ENCODE data around the gene NT5C2.

The NT5C2 gene

DNA sequence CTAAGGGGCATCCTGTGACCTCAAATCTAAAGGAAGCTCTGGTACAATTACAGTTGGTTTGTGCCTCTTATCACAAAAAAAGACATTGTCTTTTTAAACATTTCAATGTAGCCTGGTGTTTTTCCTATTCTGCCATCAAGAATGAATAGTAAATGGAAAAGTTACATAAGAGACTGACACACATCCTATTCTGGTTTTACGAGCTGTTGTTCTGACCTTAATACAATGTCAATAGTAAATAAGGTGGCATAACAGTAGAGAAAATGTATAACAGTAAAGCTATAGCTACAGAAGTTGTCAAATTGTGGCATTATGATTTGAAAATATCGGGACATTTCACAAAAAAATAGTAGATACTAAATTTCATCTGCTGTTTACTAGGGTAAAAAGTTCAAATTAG lies 88.4 kb downstream of the NT5C2 start:
- TF ChIP-seq, protein P1, sequence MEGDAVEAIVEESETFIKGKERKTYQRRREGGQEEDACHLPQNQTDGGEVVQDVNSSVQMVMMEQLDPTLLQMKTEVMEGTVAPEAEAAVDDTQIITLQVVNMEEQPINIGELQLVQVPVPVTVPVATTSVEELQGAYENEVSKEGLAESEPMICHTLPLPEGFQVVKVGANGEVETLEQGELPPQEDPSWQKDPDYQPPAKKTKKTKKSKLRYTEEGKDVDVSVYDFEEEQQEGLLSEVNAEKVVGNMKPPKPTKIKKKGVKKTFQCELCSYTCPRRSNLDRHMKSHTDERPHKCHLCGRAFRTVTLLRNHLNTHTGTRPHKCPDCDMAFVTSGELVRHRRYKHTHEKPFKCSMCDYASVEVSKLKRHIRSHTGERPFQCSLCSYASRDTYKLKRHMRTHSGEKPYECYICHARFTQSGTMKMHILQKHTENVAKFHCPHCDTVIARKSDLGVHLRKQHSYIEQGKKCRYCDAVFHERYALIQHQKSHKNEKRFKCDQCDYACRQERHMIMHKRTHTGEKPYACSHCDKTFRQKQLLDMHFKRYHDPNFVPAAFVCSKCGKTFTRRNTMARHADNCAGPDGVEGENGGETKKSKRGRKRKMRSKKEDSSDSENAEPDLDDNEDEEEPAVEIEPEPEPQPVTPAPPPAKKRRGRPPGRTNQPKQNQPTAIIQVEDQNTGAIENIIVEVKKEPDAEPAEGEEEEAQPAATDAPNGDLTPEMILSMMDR (IDR thresholded peaks at IDR 0.05; ENCODE audit: low read depth, low read length): no peak
- H3K4me3 ChIP-seq (ENCODE audit: low read depth, low read length): no peak overlapping the region

DNA sequence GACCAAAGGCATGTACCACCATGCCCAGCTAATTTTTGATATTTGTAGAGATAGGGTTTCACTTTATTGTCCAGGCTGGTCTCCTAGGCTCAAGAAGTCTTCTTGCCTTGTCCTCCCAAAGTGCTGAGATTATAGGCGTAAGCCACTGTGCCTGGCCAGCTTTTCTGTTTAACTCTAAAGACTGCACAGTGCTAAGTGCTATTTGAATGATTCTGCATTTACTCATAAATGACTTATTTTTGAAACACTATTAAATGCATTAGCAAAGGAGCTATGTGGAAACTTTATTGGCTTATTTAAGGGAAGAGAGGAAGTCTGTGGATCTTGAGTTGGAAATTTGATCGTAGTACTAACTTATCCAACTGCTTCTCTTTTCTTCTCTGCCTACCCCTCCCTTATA lies 89.1 kb downstream of the NT5C2 start:
- TF ChIP-seq, protein P1 (IDR thresholded peaks at IDR 0.05; ENCODE audit: low read depth, low read length): no peak

DNA sequence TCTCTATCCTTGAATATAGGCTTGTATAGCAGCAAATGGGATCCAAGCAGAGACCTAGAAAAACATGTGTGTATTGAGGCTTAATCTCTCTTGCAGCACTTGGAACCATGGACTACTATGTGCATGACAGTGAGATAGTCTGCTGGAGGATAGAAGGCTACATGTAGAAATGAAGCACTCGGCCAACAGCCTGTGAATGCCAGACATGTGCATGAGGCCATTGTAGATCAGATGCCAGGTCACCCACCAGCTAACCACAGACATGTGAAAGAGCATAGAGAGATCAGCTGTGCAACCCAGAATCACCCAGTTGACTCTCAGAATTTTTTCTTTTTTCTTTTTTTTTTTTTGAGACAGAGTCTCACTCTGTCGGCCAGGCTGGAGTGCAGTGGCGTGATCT lies 90.9 kb downstream of the NT5C2 start:
- H3K4me3 ChIP-seq (ENCODE audit: low read depth, low read length): no peak overlapping the region
- TF ChIP-seq, protein P1 (IDR thresholded peaks at IDR 0.05; ENCODE audit: low read depth, low read length): no peak

More for the DNA sequence above, 89.1 kb downstream of the NT5C2 start:
- H3K4me3 ChIP-seq (ENCODE audit: low read depth, low read length): no peak overlapping the region

DNA sequence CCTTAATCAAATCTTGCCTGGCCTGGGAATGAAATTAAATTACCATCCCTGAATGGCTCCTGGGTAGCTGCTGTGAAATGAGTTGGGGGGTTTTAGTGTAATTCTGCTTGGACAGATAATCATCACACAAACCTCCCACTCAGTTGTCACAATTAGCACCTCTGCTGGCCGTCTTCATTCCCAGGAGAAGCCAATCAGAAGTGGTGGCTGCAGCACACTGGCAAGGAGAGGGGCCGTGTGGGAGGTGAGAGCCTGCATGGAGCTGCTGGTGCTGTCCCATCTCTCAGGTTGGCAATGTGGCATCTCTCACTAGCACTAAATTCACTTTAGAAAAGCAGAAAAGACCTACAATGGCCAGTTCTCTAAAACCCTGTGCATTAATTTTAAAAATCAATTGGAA lies 92.5 kb downstream of the NT5C2 start:
- no peak overlapping the region for H3K4me3 ChIP-seq (ENCODE audit: low read depth, low read length)
- TF ChIP-seq, protein P1 (IDR thresholded peaks at IDR 0.05; ENCODE audit: low read depth, low read length): no peak

DNA sequence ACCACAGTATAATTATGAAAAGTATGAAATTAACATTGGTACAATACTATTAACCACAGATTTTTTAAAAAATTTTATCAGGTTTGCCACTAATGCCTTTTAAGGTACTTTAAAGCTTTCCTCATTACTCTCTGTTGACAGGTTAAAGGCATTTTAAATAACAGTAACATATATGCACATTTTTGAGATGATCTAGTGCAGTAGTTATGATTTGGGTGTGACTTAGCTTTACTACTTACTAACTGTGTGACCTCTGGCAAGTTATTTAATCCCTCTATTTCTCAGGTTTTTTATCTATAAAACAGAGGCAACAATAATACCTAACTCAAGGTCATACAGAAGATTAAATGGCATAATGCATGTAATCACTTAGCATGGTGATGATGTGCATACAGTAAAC lies 94.8 kb downstream of the NT5C2 start:
- no peak overlapping the region for H3K4me3 ChIP-seq (ENCODE audit: low read depth, low read length)
- TF ChIP-seq, protein P1 (IDR thresholded peaks at IDR 0.05; ENCODE audit: low read depth, low read length): no peak

DNA sequence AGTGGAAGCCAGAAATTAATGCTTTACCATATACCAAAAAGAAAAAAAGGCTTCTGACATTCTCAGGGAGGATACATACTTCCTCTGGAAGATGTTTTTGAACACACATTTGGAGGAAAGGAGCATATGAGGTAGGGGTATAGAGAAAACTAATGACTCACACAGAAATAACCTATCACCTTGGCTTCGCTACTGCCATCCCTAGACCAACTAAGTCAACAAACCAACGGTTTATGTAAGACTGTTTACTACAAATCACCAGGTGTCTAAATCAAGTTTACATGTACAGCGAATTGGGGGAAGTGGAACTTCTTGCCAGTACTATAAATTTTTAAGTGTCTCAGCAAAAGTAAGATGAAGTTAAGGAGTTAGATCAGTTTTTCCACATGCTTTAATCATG lies 96.9 kb downstream of the NT5C2 start:
- TF ChIP-seq, protein P1 (IDR thresholded peaks at IDR 0.05; ENCODE audit: low read depth, low read length): no peak
- no peak overlapping the region for H3K4me3 ChIP-seq (ENCODE audit: low read depth, low read length)

DNA sequence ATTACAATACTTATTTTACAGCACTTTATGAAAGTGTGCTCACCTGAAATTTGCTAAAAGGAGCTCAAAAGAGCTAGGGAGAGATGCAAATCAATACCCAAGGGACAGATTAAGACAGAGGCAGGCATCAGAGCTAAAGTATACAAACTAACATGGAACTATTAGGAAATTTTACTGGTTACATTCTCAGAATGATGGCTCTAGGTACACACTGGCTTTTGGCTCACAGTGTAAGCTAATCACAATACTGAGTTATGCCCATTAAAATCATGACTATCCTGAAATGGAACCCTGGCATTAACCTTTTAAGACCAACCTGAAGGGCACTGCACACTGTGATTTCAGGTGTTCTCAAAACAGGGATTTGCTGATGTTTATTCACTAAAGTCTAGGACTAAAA lies 98.1 kb downstream of the NT5C2 start:
- TF ChIP-seq, protein P1 (IDR thresholded peaks at IDR 0.05; ENCODE audit: low read depth, low read length): no peak
- no peak overlapping the region for H3K4me3 ChIP-seq (ENCODE audit: low read depth, low read length)

Data from WI38 (cell line).